Ishikawa (cell line): ENCODE data around the gene PPP1R9A.

Experiments
- EGR1 ChIP-seq: IDR thresholded peaks from 2 replicates; pipeline ENCODE4 v1.6.1; 2012
- EP300 ChIP-seq: IDR thresholded peaks from 2 replicates; pipeline ENCODE4 v1.6.1; 2012; ENCODE audit warnings: borderline replicate concordance
- FOXM1 ChIP-seq: IDR thresholded peaks from 2 replicates; pipeline ENCODE4 v1.6.1; 2012; ENCODE audit warnings: low read depth, borderline replicate concordance
- NFIC ChIP-seq: IDR thresholded peaks from 2 replicates; pipeline ENCODE4 v1.6.1; 2012
- RAD21 ChIP-seq: IDR thresholded peaks from 2 replicates; pipeline ENCODE4 v1.6.1; 2012; ENCODE audit warnings: low read depth
- REST ChIP-seq: IDR thresholded peaks from 2 replicates; pipeline ENCODE4 v1.6.1; 2012; ENCODE audit warnings: low read depth, mild to moderate bottlenecking
- TAF1 ChIP-seq: IDR thresholded peaks from 2 replicates; pipeline ENCODE4 v1.6.1; 2012; ENCODE audit warnings: low read depth, mild to moderate bottlenecking
- TEAD4 ChIP-seq: IDR thresholded peaks from 2 replicates; pipeline ENCODE4 v1.6.1; 2012
- YY1 ChIP-seq: IDR thresholded peaks from 2 replicates; pipeline ENCODE4 v1.6.1; 2012; ENCODE audit warnings: low read depth
- ZBTB7A ChIP-seq: IDR thresholded peaks from 2 replicates; pipeline ENCODE4 v1.6.1; 2012; ENCODE audit warnings: low read depth
- TF ChIP-seq, protein P1 (sequence below): IDR thresholded peaks from 2 replicates; pipeline ENCODE4 v1.6.1; 2012

DNA sequence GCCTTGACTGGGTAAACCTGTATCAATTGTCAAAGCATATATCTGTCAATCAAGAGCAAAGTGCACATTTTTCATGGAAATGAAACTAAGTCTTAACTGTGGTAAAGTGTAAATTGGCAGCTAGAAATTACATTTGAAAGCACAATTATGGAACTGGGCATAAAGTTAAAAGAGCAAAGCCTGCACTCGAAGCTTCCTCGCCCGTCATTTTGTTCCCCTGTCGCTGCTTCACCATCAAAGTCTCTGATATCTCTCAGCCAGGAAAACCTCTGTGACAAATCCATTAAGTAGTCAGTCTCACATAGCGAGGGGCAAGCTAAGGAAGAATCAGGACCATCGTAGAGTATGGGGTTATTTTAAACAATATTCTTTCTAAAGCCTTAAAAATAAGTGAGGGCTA lies 389.1 kb downstream of the PPP1R9A start:
- TF ChIP-seq ZBTB7A (no peak), EP300 (no peak), RAD21 (no peak), NFIC (no peak), YY1 (no peak), FOXM1 (no peak), TAF1 (no peak), EGR1 (no peak), REST (no peak), TEAD4 (no peak)
- TF ChIP-seq, protein P1, sequence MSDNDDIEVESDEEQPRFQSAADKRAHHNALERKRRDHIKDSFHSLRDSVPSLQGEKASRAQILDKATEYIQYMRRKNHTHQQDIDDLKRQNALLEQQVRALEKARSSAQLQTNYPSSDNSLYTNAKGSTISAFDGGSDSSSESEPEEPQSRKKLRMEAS = no peak
